Measurements from ENCODE around the gene WAC.
A peak's percentile ranks its signal among the peaks of the same experiment; 100 is the strongest.
"Not testable (repeated sequence)": the region's sequence is repeated elsewhere in the genome, so short reads cannot be mapped to it uniquely, and the experiment has no call there.

Gene WAC

GRCh38 chr10:28496481-28496961, 36.4 kb upstream of the WAC start:
- H3K4me3 ChIP-seq (ENCODE audit: low read depth, low read length), result no peak overlapping the region
- DNase-seq (ENCODE audit: low read depth), result no peak
- TF ChIP-seq CTCF (conservative IDR thresholded peaks at IDR 0.05; ENCODE audit: low read depth, low read length), result no peak

GRCh38 chr10:28497313-28498126, 35.4 kb upstream of the WAC start:
- TF ChIP-seq CTCF (conservative IDR thresholded peaks at IDR 0.05; ENCODE audit: low read depth, low read length), result no peak
- DNase-seq (ENCODE audit: low read depth), result no peak
- H3K4me3 ChIP-seq (ENCODE audit: low read depth, low read length), result no peak overlapping the region

GRCh38 chr10:28500203-28500602, 32.7 kb upstream of the WAC start:
- not testable (repeated sequence) for DNase-seq (ENCODE audit: low read depth); H3K4me3 ChIP-seq (ENCODE audit: low read depth, low read length)

- peak; percentile 13 for TF ChIP-seq CTCF (conservative IDR thresholded peaks at IDR 0.05; ENCODE audit: low read depth, low read length)
- DNase-seq (ENCODE audit: low read depth), result peak; percentile 46
- no peak overlapping the region for H3K4me3 ChIP-seq (ENCODE audit: low read depth, low read length)
Observed at GRCh38 chr10:28503114-28503513, 29.8 kb upstream of the WAC start.

- no peak for TF ChIP-seq CTCF (conservative IDR thresholded peaks at IDR 0.05; ENCODE audit: low read depth, low read length)
- DNase-seq (ENCODE audit: low read depth), result no peak
- H3K4me3 ChIP-seq (ENCODE audit: low read depth, low read length), result no peak overlapping the region
Observed at GRCh38 chr10:28505359-28505959, 27.5 kb upstream of the WAC start.

- TF ChIP-seq CTCF (conservative IDR thresholded peaks at IDR 0.05; ENCODE audit: low read depth, low read length), result no peak
- no peak for DNase-seq (ENCODE audit: low read depth)
- no peak overlapping the region for H3K4me3 ChIP-seq (ENCODE audit: low read depth, low read length)
Observed at GRCh38 chr10:28508304-28508925, 24.5 kb upstream of the WAC start.

- no peak for DNase-seq (ENCODE audit: low read depth)
- no peak overlapping the region for H3K4me3 ChIP-seq (ENCODE audit: low read depth, low read length)
- TF ChIP-seq CTCF (conservative IDR thresholded peaks at IDR 0.05; ENCODE audit: low read depth, low read length), result no peak
Observed at GRCh38 chr10:28509286-28509685, 23.6 kb upstream of the WAC start.

All from choroid plexus epithelial cell (primary cell).